ENCODE measurements around the gene CA7.

CA7 gene

GRCh38 chr16:66881014-66881417 is 36.8 kb downstream of the CA7 start:
- Histone ChIP-seq H3K27ac (ENCODE audit: extremely low read depth, low read depth, low read length) (peak overlapping the region; percentile 53; the same call in 1 of the 2 replicates), H3K9me3 (ENCODE audit: control insufficient read depth, insufficient read depth, low read depth, low read length) (no peaks in the 10 kb centered on the region), H3K4me1 (ENCODE audit: control insufficient read depth, insufficient read depth, low read length) (no peaks in the 10 kb centered on the region), H3K36me3 (ENCODE audit: control insufficient read depth in 2 of 2, insufficient read depth in 1 of 2, low read length in 2 of 2) (peaks cover 4 to 20% of the 10 kb centered on the region in 2 experiments; a peak in 2 of 3 replicates), H3K4me3 (ENCODE audit: low read depth, low read length) (peak overlapping the region; percentile 78)
- ChIA-PET CTCF (interaction anchor here (0.6 to 2.4 kb wide), 12 partner anchors 8 to 474 kb away, joined by 3 to 16 read pairs (median 5); partner anchors contain the start of gene NAE1), POLR2A (interaction anchor here (0.6 to 2.3 kb wide), 11 partner anchors 8 to 160 kb away, joined by 3 to 9 read pairs (median 5); partner anchors contain the start of genes CES3 and NAE1)
- TF ChIP-seq ZNF600 (tag by site-specific recombination; IDR thresholded peaks at IDR 0.05) (no peak), ZIC2 (tag by site-specific recombination; IDR thresholded peaks at IDR 0.05) (no peak), ZNF518A (tag by site-specific recombination; conservative IDR thresholded peaks at IDR 0.05; ENCODE audit: low read depth) (no peak), KLF17 (tag by site-specific recombination; IDR thresholded peaks at IDR 0.05) (no peak), ZNF18 (tag by site-specific recombination; IDR thresholded peaks at IDR 0.05) (no peak), ZEB2 (tag by site-specific recombination; IDR thresholded peaks at IDR 0.05) (no peak), ZNF48 (tag by site-specific recombination; IDR thresholded peaks at IDR 0.05) (no peak), TRIM28 (IDR thresholded peaks at IDR 0.05; ENCODE audit: borderline replicate concordance, low read length) (no peak), ZBTB10 (tag by site-specific recombination; IDR thresholded peaks at IDR 0.05) (no peak), MYNN (tag by site-specific recombination; IDR thresholded peaks at IDR 0.05; ENCODE audit: borderline replicate concordance) (no peak), ZNF266 (tag by site-specific recombination; IDR thresholded peaks at IDR 0.05; ENCODE audit: low read depth) (no peak), PRDM2 (tag by site-specific recombination; IDR thresholded peaks at IDR 0.05; ENCODE audit: borderline replicate concordance) (0 out of 2 replicates have a peak, but pooled peaks have one; percentile 14), ZNF660 (tag by site-specific recombination; IDR thresholded peaks at IDR 0.05) (no peak), ZNF184 (tag by site-specific recombination; IDR thresholded peaks at IDR 0.05) (no peak), ZBTB20 (tag by site-specific recombination; IDR thresholded peaks at IDR 0.05) (peak; percentile 32; the same call in 1 of the 2 replicates), ZBTB11 (tag by site-specific recombination; conservative IDR thresholded peaks at IDR 0.05; ENCODE audit: low read depth) (no peak)

Data from HEK293 (cell line).